GM19324 (cell line): Measurements from ENCODE around the gene DUSP9.

Experiments
- ATAC-seq: cut with Tn5 transposase; IDR thresholded peaks from one replicate; pipeline ENCODE4 v1.9.1; 2021; ENCODE audit warnings: mild to moderate bottlenecking, moderate library complexity; ENCODE audit not compliant: unreplicated experiment, low FRiP score

Gene DUSP9

DNA sequence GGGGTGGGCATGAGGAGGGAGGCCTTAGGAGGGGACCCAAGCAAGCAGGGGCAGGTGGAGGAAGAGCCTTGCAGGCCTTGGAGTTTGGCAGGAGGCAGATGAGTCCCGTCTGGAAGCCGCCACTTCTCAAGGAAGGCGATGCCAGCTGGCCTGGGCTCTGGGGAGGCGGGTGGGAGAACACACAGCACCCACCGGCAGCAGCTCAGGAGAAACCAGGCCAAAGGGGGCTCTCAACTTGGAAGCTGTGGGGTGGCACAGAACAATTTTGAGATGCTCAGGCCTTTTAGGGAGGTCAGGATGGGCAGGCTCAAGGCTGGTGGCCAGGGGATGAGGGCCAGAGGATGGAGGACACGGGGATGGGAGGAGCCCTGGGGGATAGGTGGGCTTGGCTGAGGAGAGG lies 11.6 kb upstream of the DUSP9 start:
- ATAC-seq, result no peak

DNA sequence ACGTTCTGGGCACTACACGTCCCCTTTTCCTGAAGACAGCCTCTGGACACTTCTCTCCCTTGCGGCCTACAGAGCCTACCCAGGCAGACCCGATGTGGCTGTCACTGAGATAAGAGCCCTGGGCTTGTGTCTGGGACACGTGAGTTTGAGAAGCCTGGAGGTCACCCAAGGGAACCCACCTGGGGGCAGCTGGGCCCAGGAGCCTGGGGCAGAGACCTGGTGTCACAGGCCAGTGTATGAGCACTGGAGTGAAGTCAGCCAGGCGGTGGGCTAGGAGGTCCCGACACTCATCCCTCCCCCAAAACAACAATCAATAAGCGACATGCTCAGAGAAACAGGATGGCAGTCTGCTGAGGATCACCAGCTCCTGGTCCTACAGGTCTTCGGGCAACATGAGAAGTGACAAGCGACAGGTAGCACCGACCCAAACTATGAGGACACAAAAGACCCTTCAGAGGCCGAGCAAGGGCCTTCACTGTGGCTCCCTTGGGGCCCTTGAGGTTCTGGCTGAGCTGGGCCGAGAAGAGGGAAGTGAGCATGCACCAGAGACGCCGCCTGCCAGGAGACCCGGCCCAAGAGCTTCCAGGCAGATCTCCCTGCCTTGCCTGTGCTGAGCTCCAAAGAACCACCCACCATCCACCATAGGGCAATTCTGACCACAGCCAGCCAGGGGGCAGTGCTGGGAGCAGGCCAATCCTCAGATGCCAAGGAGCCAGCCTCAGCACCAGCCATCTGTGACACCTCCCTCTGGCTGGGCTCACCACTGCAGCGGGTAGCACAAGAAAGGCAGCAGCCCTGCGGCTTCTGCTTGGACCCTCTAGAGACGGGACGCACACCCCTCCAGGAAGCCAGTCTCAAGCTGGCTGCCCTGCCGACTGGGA lies 11.0 kb upstream of the DUSP9 start:
- no peak for ATAC-seq

DNA sequence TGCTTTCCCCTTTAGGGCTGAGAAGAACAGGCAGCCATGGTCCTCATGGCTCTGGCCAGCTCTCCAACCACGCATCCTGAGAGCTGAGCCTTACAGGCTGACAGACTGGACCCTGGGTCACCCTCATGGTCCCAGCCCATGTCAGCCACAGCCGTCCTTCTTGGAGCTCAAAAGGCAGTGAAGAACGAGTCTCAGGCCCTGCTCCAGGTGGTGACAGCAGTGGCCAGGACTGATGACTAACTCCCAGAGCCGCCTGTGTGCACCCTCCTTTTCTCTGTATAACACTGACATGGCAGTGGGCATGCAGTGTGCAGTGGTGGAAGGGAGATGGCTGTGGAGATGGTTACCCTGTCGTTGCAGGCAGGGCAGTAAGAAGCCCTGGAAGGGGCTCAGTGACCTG lies 10.3 kb upstream of the DUSP9 start:
- ATAC-seq, result no peak

DNA sequence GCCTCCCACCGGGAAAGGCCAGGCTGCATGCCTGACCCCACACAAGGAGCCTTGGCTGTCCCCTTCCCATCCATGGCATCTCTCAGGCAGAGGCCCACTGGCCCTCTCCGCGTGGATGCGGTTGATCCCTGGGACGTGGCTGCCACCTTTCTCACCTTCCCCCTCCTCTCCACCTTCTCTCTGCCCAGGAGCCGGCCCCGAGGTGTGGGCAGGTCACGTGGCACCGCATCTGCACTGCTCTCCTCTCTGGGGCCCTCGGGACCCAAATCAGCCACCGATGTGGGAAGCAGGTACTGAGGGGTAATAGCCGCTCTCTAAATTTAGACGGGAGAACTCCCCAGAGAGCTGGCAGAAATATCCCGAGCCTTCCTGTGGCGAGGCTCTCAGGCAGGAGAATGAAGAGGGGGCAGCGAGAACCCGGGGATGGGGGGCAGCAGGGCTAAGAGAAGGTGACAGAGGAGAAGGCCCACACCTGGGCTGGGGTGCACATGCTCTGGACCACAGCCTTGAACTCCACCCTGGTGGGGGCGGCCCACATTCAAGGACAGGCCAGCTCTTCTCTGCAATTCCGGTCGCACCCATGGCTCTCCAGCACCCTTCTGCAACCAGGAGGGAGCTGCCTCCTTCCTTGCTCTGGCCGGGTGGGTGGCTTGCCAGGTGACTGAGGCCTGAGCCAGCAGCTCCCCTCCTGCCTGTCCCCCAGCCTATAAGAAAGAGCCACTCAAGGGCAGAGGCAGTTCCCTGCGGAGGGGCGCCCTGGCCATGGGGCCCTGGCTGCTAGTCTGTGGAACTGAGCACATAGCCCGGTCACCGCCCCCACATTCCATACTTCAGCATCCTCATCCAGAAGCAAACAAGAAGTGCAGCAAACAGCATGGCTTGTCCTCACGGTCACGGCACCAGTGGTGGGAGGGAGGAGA lies 9.6 kb upstream of the DUSP9 start:
- no peak for ATAC-seq

DNA sequence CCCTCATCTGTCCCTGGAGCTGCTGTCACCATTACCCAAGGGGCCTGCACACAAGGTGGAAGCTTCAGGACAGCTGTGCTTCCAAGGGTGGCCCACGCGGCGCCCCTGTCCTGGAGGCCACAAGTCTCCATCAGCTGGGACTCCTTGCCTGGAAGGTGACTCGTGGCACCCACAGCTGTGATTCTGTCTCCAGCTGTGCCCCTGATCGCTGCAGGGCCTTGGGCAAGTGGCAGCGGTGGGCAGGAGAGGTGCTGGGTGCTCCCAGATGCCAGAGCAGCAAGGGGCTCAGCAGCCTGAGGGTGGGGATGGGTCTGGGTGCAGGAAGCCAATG lies 9.0 kb upstream of the DUSP9 start:
- no peak for ATAC-seq

DNA sequence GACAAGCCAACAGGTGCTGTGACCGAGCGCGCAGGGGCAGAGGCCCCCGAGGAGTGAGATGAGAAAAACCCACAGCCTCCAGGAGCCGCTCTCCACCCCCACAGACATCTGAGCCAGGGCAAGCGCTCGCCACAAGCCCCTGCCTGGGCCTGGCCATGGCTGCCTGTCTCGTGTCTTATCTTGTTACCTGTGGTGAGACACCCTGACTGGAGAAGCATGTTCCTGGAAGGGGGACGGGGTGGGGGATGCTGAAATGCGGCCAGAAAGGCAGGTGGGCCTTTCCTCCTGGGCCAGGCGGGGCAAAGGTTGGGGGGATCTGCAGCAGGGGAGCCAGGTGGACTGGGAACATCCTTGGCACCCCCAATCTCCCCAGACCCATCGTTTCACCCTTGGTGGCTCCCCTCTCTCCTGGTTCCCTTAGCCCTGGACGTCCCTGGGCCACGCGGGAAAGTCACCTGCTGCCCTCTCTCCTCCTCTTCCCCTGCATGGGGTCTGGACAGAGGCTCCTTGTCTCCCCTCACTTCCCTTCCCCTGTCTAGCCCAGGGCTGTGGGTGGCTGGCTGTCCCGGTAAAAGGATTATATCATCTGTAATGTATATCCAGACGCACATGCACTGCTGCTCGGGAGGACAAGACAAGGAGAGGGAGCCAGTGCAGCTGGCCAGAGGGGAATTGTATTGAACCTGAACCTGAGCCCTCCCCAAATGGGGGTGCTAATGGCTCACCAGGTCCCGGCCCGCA lies 8.4 kb upstream of the DUSP9 start:
- ATAC-seq, result no peak

DNA sequence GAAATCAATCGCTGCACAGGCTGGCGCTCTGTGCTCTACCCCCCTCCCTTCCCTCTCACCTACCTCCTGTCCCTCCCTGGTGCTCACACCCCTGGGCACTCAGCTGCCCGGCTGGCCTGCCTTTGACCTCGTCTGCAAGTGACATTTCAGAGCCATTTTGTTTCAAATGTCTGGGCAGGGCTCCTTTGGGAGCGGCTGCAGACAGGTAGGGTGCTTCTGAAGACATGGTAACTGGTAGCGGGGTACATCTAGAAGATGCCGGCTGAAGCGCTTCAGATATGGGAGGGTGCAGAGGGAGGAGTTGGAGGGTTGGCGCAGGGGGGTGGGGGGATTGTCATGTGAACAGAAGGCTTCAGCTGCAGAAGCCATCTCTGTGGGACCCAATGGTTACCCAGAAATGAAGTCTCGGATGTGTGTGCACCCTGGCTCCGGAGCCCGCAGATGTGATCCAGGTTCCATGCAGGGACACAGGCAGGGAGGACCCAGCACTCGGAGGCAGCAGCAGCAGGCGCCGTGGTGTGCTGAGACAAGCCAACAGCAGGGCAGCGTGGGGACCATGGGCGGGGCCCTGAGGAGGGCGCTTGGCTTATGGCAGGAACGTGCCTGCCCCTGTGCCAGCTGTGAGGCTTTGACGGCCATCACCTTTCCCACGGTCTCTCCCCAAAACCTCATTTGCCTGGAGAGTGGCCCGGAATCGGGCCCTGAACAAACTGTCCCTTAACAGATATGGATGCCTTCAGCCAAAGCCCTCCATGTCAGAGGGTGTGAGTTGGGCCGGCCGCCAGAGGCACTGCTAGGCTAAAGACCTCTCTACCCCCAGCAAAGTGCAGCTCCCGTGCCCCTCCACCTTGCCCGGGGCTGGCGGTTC lies 7.6 kb upstream of the DUSP9 start:
- ATAC-seq, result no peak

DNA sequence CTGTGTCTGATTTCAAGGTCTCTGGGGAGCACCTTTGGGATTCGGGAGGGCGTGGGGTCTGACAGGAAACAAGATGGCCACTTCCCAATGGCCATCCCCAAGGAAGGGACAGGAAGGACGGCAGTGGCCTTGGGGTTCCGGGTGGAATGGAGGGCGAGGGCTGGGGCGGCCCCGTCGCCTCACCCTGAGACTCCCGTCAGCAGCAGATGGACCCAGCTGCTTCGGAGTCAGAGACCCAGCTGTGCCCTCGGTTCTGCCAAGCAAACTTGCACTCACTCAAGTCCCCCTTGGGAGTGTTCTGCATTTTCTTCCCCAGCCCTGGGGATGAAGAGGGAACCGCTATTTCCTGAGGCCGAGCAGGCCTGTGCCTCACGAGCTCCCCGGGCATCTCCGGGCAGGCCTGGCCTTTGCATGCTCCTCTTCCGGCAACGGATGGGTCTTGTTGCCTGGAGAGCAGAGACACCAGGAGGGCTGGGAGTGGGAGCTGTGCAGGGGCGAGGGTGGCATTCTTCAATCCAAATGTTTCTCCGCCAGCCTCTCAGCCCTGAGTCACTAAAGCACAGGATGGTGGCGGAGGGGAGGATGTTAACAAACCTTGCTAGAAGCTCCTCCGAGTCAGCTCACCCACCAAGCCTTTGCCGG lies 6.8 kb upstream of the DUSP9 start:
- ATAC-seq, result no peak

DNA sequence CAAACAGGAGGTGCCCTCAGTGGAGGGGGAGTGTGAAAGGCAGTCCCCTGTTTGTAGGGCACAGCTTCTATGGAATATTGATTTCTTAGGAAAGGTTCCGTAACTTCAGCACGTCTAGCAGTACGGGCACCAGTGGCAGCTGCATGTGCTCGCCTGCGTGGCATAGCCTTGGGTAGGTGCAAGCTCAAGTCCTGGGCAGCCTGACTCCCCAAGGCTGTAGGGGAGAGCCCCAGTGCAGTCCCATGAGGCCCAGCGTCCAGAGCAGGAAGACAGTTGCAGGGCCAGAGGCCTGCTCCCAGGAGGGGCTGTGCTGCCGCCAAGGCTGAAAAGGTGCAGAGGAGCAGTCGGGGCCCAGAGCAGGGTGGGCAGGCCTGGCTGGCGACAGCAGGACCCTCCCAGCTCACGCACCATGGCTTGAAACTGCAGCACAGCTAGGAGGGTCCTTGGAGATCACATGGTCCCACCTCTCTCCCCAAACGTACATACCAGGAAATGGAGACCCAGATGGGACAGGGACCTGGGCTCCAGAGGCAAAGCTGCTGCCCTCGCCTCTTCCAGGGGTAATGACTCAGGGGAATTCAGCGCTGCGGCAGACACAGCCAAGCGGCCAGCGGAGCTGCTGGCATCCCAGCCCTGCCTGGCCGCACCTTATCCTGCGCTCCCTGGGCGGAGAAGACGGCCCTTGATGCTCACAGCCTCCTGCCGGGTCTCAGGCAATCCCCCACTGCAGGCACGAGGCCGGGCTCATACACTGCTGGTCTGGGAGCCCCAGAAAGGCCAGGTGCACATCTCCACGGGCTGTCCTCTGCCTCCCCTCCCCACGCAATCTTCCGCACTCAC lies 6.0 kb upstream of the DUSP9 start:
- ATAC-seq, result no peak

DNA sequence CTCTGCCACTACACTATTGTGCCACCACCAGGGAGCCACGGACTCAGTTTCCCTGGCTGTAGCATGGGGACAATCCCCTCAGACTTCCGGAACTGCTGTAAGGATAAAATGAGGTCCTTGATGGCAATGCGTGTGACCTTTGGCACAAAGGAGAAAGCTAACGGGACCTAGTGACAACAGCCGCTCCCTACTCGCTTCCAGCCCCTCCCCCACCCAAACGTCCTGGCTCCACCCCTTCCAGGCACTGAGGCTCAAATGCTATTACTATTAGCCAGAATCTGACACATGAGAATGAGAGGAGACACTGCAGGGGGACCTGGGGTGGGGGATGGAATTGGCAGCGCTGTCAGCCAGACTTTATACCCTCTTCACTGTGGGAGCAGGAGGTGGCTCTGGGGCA lies 5.4 kb upstream of the DUSP9 start:
- ATAC-seq, result no peak

DNA sequence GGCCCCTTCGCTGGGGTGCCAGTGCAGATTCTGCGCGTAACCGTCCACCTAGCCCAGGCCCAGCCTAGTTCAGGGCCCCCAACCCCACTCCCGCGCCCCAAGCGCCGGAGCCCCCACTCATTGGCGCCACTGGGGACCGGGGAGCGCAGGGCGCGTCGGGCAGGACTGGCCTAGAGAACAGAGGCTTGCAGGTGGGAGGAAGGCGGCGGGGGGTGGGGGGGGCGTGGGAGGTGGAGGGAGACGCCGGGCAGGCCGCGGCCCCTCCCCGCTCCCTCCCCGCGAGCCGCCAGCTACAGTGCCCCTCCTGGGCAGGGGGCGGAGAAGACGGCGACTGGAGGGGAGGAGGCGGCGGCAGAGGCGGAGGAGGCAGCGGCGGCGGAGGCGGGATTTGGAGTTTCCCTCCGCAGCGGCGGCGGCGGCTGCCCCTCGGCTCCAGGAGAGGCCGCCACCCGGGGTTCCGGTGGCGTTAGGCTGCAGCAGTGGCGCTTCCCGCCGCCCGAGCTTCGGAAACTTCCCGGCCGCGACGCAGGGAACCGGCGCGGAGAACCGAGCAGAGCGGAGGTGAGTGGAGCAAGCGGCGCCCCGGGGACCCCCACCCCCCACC lies 4.8 kb upstream of the DUSP9 start:
- ATAC-seq, result no peak

DNA sequence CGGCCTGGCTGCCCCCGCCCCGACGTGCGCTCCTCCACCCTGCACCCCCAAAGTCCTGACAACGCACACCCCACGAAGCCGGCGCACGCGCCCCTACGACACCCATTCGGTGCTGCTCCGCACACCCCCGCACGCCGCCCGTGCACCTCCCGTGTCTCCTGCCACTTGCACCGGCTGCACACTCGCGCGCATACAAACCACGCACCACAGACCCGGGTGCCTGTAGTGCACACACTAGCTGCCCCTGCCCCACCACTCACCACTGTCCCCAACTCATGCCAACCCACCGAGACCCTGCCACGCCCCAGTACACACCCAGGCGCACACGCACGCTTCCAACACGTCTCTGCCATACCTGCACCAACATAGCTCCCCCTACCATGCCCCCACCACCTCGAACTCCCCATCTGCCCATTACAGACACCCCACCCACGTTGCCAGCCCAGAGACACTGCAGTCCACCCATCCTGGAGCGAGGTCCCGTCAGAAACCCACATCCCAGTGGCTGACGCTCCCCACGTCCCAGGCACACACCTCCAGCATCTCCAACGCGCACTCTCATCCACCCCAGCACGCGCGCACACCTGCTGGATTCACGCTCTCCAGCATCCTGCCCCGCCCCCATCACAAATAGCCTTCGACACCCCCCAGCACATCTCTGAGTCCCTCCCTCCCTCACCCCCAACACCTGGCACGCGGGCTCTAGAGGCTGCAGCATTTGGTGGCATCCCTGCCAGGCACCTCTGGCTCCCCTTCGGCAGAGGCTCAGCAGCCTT lies 4.2 kb upstream of the DUSP9 start:
- no peak for ATAC-seq

DNA sequence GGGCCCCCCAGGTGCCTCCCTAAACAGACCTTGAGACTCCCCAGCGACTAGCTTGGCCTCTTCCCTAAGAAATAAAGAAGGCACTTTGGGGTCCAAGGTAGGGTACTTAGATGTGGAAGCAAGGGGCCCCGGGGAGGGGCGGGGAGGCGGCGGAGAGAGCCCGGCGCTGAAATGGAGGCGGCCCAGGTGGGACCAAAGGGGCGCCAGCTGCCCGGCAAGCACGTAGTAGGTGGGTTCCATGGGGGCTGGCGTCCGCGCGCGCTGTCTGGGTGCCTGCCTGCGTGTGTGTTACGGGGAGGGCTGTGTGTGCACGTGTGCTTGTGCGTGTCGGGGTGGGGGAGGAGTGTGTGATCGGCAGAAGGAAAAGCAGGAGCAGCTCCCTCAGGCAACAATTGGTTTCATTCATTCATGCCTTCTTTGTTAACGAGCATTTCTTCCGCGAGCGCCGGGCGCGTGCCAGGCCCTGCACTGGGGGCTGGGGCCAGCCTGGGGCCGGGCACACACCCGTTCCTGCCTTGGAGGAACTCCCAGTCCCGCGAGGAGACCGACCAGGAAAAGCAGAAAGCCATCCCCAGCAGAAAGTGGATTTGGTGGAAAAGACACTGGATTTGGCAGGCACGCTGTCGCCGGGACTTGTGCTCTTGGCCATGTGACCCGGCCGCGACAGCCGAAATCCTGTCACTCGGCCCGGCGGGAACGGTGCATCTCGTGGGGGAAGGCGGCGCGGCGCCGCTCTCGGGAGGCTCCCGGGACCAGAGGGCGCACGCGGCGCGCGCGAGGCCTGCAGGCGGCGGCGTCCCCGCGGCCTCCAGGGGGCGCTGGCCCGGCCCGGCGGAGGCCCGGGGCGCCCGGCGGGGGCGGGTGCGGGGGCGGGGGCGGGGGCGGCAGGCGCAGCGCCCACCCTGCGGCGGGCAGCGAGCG lies 3.3 kb upstream of the DUSP9 start:
- ATAC-seq, result no peak

DNA sequence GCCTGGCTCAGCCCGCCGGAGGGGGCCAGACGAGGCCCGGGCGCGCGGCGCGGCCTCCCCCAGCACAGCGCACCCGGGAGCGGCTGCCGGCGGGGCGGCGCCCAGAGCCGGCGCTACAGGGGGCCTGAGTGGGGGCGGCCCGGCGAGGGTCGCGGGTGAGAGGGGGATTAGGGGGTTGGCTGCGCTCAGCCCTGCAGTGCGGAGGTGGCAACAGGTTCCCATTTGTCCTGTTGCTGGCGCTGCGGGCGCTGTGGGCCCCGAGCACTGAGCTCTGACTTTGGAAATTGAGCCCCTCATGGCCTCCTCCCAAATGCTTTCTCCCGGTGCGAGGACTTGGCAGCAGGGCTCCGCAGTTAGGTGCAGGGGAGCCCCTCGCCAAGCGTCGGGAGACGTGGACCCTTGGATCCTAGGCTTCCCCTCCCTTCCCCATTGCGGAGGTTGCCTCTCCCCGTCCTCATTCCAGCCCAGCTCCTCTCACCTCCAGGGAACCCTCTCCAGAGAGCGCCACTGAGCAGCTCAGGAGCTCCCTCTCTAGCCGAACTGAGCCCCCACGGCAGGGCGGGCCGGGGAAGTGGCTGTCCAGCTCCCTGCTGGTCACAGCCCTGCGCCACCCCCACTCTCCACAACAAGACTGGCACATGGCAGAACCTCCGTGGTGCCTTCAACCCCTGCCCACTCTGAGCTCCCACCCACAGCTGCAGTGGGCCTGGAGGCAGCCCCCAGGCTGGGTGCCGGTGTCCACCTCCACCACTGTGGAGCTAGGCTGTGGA lies 2.5 kb upstream of the DUSP9 start:
- no peak for ATAC-seq

DNA sequence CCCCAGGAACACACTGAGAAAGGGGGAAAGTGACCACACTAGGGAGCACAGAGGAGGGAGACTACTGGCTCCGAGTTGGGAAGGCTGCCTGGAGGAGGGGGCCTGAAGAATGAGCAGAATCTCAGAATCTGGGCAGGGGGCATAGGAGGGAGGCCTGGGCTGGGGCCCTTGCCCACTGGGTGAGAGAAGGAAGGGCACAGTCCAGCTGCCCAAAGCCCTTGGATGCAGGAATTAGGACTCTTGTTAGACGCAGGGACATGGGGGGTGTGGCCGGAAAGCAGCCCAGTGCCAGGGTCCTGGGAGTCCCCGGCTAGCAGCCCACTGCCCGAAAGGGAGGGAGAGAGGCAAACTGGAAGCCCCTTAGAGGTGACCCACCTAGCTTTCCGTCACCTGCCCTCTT lies 1.9 kb upstream of the DUSP9 start:
- no peak for ATAC-seq
